ENCODE measurements around the gene FRAS1. TPM values are rescaled to one million over a fixed set of nuclear protein-coding genes. Genes with fewer than 3 reads are reported as not detected.

Gene FRAS1
- total RNA-seq, 1 experiment from 2014 or later, result 3.4 TPM

GRCh38 chr4:78360466-78360865 is 303.3 kb downstream of the FRAS1 start:
- ATAC-seq, result no peak
- H3K9ac ChIP-seq (ENCODE audit: low read length), result no peak overlapping the region
- H3K9me2 ChIP-seq (replicated peaks; ENCODE audit: low read length), result no peaks in the 10 kb centered on the region
- no peaks in the 10 kb centered on the region for H3K9me3 ChIP-seq (ENCODE audit: low read length)
- no peak for DNase-seq
- no peak overlapping the region for H2AFZ ChIP-seq (ENCODE audit: low read length)
- POLR2A ChIA-PET (ENCODE audit: unreplicated experiment), result no interaction called here
- no peaks in the 10 kb centered on the region for H3K4me1 ChIP-seq (ENCODE audit: insufficient read depth, low read length)
- H3K27me3 ChIP-seq (ENCODE audit: low read length), result no peaks in the 10 kb centered on the region
- no peak overlapping the region for H3K4me3 ChIP-seq (ENCODE audit: low read length)
- no TSS peak for BruUV-seq (replicated peaks)
- H3K36me3 ChIP-seq (ENCODE audit: low read depth, low read length), result no peaks in the 10 kb centered on the region
- CTCF ChIA-PET, result no interaction called here
- no peaks in the 10 kb centered on the region for H4K20me1 ChIP-seq (ENCODE audit: low read length)
- no peak overlapping the region for H3K4me2 ChIP-seq (ENCODE audit: low read length)
- no peaks in the 10 kb centered on the region for H3F3A ChIP-seq (ENCODE audit: low read length, unreplicated experiment)
- H3K79me2 ChIP-seq (ENCODE audit: low read length), result no peaks in the 10 kb centered on the region
- intact Hi-C loops (cut with micrococcal nuclease), result no loop called here
- TF ChIP-seq CTCF (conservative IDR thresholded peaks at IDR 0.05; ENCODE audit: low read depth, low read length) (no peak), EZH2phosphoT487 (IDR thresholded peaks at IDR 0.05; ENCODE audit: borderline replicate concordance, low read length) (no peak), EZH2 (IDR thresholded peaks at IDR 0.05; ENCODE audit: low read length, unreplicated experiment) (no peak)
- H3K27ac ChIP-seq (ENCODE audit: low read length), result no peak overlapping the region

- ATAC-seq (no peak), DNase-seq (no peak)
- no peak overlapping the region for H3K27ac ChIP-seq (ENCODE audit: low read length)
- TF ChIP-seq EZH2 (IDR thresholded peaks at IDR 0.05; ENCODE audit: low read length, unreplicated experiment) (no peak), EZH2phosphoT487 (IDR thresholded peaks at IDR 0.05; ENCODE audit: borderline replicate concordance, low read length) (no peak), CTCF (conservative IDR thresholded peaks at IDR 0.05; ENCODE audit: low read depth, low read length) (no peak)
- no TSS peak for BruUV-seq (replicated peaks)
- H3K9me2 ChIP-seq (replicated peaks; ENCODE audit: low read length), result no peaks in the 10 kb centered on the region
- no peak overlapping the region for H3K4me2 ChIP-seq (ENCODE audit: low read length)
- no peak overlapping the region for H3K9ac ChIP-seq (ENCODE audit: low read length)
- H3K36me3 ChIP-seq (ENCODE audit: low read depth, low read length), result no peaks in the 10 kb centered on the region
- no peak overlapping the region for H3K4me3 ChIP-seq (ENCODE audit: low read length)
- intact Hi-C loops (cut with micrococcal nuclease), result no loop called here
- CTCF ChIA-PET, result no interaction called here
- H3K27me3 ChIP-seq (ENCODE audit: low read length), result no peaks in the 10 kb centered on the region
- H4K20me1 ChIP-seq (ENCODE audit: low read length), result no peaks in the 10 kb centered on the region
- H3K4me1 ChIP-seq (ENCODE audit: insufficient read depth, low read length), result no peaks in the 10 kb centered on the region
- H3K79me2 ChIP-seq (ENCODE audit: low read length), result no peaks in the 10 kb centered on the region
- no peaks in the 10 kb centered on the region for H3F3A ChIP-seq (ENCODE audit: low read length, unreplicated experiment)
- H3K9me3 ChIP-seq (ENCODE audit: low read length), result no peaks in the 10 kb centered on the region
- POLR2A ChIA-PET (ENCODE audit: unreplicated experiment), result no interaction called here
- no peak overlapping the region for H2AFZ ChIP-seq (ENCODE audit: low read length)
Measured at GRCh38 chr4:78361621-78362120, 304.5 kb downstream of the FRAS1 start.

- Histone ChIP-seq H3K9me3 (ENCODE audit: low read length) (no peaks in the 10 kb centered on the region), H3K27me3 (ENCODE audit: low read length) (no peaks in the 10 kb centered on the region), H3K4me1 (ENCODE audit: insufficient read depth, low read length) (no peaks in the 10 kb centered on the region), H2AFZ (ENCODE audit: low read length) (no peak overlapping the region), H3F3A (ENCODE audit: low read length, unreplicated experiment) (no peaks in the 10 kb centered on the region), H3K4me3 (ENCODE audit: low read length) (no peak overlapping the region), H3K9ac (ENCODE audit: low read length) (no peak overlapping the region), H3K9me2 (replicated peaks; ENCODE audit: low read length) (no peaks in the 10 kb centered on the region), H4K20me1 (ENCODE audit: low read length) (no peaks in the 10 kb centered on the region), H3K79me2 (ENCODE audit: low read length) (no peaks in the 10 kb centered on the region), H3K4me2 (ENCODE audit: low read length) (no peak overlapping the region), H3K27ac (ENCODE audit: low read length) (no peak overlapping the region), H3K36me3 (ENCODE audit: low read depth, low read length) (no peaks in the 10 kb centered on the region)
- ChIA-PET POLR2A (ENCODE audit: unreplicated experiment) (no interaction called here), CTCF (no interaction called here)
- TF ChIP-seq EZH2 (IDR thresholded peaks at IDR 0.05; ENCODE audit: low read length, unreplicated experiment) (no peak), CTCF (conservative IDR thresholded peaks at IDR 0.05; ENCODE audit: low read depth, low read length) (no peak), EZH2phosphoT487 (IDR thresholded peaks at IDR 0.05; ENCODE audit: borderline replicate concordance, low read length) (no peak)
- no peak for DNase-seq
- intact Hi-C loops (cut with micrococcal nuclease), result no loop called here
- BruUV-seq (replicated peaks), result no TSS peak
- no peak for ATAC-seq
Measured at GRCh38 chr4:78362310-78362709, 305.2 kb downstream of the FRAS1 start.

Measured in PC-3 (cell line).